ENCODE measurements around the gene NABP1. TPM values are rescaled to one million over a fixed set of nuclear protein-coding genes. Genes with fewer than 3 reads are reported as not detected.

Gene NABP1
- polyA plus RNA-seq, 1 donor from 2014 or later: 1.5 TPM

DNA sequence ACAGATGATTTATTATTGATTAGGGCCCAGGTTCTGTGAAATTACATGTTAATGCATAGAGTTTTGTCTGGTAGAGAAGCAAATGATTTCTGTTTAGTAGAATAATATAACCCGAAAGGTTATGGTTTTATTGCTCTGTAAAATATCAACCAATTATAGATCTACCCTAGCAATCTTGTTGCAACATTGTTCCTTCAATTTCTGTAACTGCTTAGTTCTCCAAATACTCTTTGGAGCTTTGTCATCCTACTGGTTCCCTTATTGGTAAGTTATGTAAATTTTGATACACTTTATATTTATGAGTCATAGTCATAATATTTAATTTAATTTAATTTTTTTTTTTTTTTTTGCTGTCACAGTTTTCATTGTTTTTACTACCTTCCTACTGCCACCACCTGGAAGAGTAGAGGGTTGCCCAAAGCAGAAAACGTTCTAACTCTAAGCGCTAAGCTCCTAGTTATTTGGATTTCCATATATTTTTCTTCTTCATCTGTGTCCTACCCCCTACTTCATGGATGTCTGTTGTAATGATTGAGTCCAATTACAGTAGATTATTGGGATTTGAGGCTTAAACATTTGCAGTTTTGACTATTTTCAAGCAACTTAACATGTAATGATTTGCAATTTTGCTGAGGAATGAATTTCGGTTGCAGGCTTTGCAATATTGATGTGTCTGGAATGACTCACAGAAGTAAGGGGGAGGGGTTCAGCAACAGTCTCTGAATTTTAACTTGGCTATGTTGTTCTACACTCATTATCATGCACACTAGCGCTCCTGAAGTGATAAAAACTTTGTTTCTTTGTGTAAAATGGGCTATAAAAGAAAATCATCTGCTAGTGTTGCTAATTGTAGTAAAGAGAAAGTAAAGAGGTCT is 51.1 kb downstream of the NABP1 start:
- Histone ChIP-seq H3K9ac (ENCODE audit: low read length) (no peak overlapping the region), H3K27ac (ENCODE audit: low read length) (no peak overlapping the region), H3K9me3 (ENCODE audit: low read length) (no peaks in the 10 kb centered on the region), H3K79me2 (replicated peaks; ENCODE audit: insufficient read depth, low read length) (no peaks in the 10 kb centered on the region), H3K27me3 (ENCODE audit: insufficient read depth, low read depth, low read length) (no peaks in the 10 kb centered on the region), H2AFZ (ENCODE audit: low read depth, low read length) (no peak overlapping the region), H3K4me2 (ENCODE audit: low read length) (no peak overlapping the region), H3F3A (ENCODE audit: insufficient read depth, low read length, poor library complexity, severe bottlenecking) (no peaks in the 10 kb centered on the region), H3K36me3 (ENCODE audit: insufficient read depth, low read length) (no peaks in the 10 kb centered on the region), H3K9me2 (ENCODE audit: insufficient read depth, low read length) (no peaks in the 10 kb centered on the region), H4K20me1 (ENCODE audit: insufficient read depth) (no peaks in the 10 kb centered on the region), H3K4me3 (ENCODE audit: low read length) (no peak overlapping the region)
- no peak for TF ChIP-seq EP300 (conservative IDR thresholded peaks at IDR 0.05; ENCODE audit: poor library complexity, severe bottlenecking)
- TF ChIP-seq, protein P1, sequence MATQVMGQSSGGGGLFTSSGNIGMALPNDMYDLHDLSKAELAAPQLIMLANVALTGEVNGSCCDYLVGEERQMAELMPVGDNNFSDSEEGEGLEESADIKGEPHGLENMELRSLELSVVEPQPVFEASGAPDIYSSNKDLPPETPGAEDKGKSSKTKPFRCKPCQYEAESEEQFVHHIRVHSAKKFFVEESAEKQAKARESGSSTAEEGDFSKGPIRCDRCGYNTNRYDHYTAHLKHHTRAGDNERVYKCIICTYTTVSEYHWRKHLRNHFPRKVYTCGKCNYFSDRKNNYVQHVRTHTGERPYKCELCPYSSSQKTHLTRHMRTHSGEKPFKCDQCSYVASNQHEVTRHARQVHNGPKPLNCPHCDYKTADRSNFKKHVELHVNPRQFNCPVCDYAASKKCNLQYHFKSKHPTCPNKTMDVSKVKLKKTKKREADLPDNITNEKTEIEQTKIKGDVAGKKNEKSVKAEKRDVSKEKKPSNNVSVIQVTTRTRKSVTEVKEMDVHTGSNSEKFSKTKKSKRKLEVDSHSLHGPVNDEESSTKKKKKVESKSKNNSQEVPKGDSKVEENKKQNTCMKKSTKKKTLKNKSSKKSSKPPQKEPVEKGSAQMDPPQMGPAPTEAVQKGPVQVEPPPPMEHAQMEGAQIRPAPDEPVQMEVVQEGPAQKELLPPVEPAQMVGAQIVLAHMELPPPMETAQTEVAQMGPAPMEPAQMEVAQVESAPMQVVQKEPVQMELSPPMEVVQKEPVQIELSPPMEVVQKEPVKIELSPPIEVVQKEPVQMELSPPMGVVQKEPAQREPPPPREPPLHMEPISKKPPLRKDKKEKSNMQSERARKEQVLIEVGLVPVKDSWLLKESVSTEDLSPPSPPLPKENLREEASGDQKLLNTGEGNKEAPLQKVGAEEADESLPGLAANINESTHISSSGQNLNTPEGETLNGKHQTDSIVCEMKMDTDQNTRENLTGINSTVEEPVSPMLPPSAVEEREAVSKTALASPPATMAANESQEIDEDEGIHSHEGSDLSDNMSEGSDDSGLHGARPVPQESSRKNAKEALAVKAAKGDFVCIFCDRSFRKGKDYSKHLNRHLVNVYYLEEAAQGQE (IDR thresholded peaks at IDR 0.05; ENCODE audit: borderline replicate concordance): no peak
- no peak for TF ChIP-seq MXI1 (conservative IDR thresholded peaks at IDR 0.05; ENCODE audit: poor library complexity, severe bottlenecking)
- no peak for TF ChIP-seq RAD21 (conservative IDR thresholded peaks at IDR 0.05)
- TF ChIP-seq, protein P2, sequence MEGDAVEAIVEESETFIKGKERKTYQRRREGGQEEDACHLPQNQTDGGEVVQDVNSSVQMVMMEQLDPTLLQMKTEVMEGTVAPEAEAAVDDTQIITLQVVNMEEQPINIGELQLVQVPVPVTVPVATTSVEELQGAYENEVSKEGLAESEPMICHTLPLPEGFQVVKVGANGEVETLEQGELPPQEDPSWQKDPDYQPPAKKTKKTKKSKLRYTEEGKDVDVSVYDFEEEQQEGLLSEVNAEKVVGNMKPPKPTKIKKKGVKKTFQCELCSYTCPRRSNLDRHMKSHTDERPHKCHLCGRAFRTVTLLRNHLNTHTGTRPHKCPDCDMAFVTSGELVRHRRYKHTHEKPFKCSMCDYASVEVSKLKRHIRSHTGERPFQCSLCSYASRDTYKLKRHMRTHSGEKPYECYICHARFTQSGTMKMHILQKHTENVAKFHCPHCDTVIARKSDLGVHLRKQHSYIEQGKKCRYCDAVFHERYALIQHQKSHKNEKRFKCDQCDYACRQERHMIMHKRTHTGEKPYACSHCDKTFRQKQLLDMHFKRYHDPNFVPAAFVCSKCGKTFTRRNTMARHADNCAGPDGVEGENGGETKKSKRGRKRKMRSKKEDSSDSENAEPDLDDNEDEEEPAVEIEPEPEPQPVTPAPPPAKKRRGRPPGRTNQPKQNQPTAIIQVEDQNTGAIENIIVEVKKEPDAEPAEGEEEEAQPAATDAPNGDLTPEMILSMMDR (IDR thresholded peaks at IDR 0.05; ENCODE audit: poor library complexity, severe bottlenecking): no peak
- no peak for TF ChIP-seq SMC3 (conservative IDR thresholded peaks at IDR 0.05; ENCODE audit: poor library complexity)
- TF ChIP-seq TAF1 (IDR thresholded peaks at IDR 0.05; ENCODE audit: low read depth): no peak
- no peak for TF ChIP-seq EZH2 (IDR thresholded peaks at IDR 0.05; ENCODE audit: borderline replicate concordance, insufficient read depth, low read length, poor library complexity, severe bottlenecking)

DNA sequence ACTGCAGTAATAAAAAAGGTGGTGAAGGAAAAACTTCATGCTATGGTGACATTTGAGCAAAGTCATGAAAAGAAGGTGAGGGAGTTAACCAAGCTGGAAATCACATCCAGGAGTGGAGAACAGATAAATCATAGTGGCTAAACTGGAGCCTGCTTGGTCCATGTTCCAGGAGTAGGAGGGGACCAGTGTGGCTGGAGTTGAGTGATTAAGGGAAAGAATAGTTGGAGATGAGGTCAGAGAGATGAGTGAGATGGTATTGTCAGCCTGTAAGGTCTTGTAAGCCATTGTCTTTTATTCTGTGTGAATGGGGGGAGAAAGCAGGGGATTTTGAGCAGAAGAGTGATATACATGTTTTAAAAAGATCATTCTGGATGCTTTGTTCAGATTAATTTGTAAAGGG is 52.3 kb downstream of the NABP1 start:
- Histone ChIP-seq H3K27ac (ENCODE audit: low read length) (no peak overlapping the region), H2AFZ (ENCODE audit: low read depth, low read length) (no peak overlapping the region), H3K27me3 (ENCODE audit: insufficient read depth, low read depth, low read length) (no peaks in the 10 kb centered on the region), H3K4me2 (ENCODE audit: low read length) (no peak overlapping the region), H3K79me2 (replicated peaks; ENCODE audit: insufficient read depth, low read length) (no peaks in the 10 kb centered on the region), H3K4me3 (ENCODE audit: low read length) (no peak overlapping the region), H3K9me3 (ENCODE audit: low read length) (no peaks in the 10 kb centered on the region), H3K36me3 (ENCODE audit: insufficient read depth, low read length) (no peaks in the 10 kb centered on the region), H3F3A (ENCODE audit: insufficient read depth, low read length, poor library complexity, severe bottlenecking) (no peaks in the 10 kb centered on the region), H4K20me1 (ENCODE audit: insufficient read depth) (no peaks in the 10 kb centered on the region), H3K9me2 (ENCODE audit: insufficient read depth, low read length) (no peaks in the 10 kb centered on the region), H3K9ac (ENCODE audit: low read length) (no peak overlapping the region)
- TF ChIP-seq, protein P2 (IDR thresholded peaks at IDR 0.05; ENCODE audit: poor library complexity, severe bottlenecking): no peak

Small RNA genes lying within 50 kb of the gene (small RNA-seq; reads per million reads assigned to genes)
- gene RF02271: 0 reads per million in 3 experiments

Other genes with a start within 250 kb of the NABP1 start
- gene CAVIN2, start 169.0 kb downstream of the NABP1 start, polyA plus RNA-seq: not detected in 2 replicates

All from neural cell (in vitro differentiated cells).